TTC549 (cell line): ENCODE measurements around the gene E2F1.

Source experiments
- FAIRE-seq: peaks from 2 replicates; lab custom pipeline; 2012; peaks lifted over from hg19 to GRCh38; lab: Jason Lieb, UNC

E2F1 gene

DNA sequence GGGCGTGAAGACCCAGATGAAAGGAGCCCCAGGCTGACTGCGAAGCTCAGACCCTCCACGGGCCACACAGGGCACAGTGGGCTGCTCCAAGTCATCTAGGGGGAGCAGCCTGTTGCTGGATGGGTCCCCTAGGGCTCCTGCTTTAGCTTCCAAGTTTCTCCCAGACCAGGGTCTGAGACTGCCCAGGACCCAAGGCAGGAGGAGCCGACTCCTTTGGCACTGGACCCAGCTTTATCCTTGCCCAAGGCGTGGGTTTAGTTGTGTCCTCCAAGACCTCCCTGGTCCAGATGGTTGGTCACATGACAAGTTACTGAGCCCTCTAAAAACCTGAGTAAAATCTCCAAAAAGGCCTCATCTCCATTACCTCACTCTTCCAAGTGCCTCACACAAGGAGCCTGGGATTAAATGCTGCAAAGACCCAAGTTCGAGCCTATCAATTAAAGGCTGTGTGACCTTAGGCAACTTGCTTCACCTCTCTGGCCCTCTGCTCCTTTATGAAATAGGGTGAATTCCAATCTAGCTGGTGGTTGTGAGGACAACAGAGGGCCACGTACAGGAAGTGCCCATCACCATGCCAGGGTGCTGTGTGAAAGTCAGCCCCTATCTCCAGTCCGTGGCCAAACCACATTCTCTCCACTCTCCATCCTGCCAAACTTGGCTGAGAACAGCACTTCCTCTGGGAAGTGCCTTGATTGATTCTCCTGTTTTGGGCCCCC, 14.5 kb downstream of the E2F1 start:
- no peak for FAIRE-seq

DNA sequence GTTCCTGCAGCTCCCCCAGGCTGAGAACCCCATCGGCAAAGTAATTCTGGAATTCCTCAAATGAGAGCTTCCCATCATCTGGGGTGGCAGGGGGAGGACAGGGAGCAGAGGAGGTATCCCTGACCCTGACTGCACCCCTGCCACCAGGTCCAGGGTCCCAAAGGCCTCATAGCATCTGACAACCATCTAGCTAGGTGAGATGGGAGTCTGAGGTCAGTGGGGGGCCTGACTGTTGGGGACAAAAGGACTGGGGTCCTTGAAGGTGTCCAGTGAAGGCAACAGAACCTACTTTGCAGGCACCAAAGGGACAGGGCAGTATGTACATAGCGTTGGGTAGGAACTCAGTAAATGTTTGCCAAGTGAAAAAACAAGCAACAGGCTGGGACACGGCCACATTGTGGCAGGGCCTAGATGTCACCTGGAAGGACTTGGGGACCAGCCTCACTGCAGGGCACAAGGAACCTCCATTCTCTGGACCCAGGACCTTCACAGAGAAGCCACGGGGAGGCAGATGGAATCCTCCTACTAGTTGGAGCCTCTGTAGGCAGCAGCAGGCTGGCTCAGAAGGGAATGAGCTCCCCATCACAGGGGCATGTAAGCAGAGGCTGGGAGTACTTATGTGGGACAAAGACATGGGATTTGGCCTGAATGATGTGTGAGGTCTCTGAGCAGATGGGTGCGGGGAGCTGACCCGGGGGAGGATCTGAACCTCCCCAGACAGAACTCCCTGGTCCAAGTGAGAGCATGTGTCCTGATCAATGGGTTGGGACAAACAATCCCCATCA, 15.3 kb downstream of the E2F1 start:
- FAIRE-seq = no peak

DNA sequence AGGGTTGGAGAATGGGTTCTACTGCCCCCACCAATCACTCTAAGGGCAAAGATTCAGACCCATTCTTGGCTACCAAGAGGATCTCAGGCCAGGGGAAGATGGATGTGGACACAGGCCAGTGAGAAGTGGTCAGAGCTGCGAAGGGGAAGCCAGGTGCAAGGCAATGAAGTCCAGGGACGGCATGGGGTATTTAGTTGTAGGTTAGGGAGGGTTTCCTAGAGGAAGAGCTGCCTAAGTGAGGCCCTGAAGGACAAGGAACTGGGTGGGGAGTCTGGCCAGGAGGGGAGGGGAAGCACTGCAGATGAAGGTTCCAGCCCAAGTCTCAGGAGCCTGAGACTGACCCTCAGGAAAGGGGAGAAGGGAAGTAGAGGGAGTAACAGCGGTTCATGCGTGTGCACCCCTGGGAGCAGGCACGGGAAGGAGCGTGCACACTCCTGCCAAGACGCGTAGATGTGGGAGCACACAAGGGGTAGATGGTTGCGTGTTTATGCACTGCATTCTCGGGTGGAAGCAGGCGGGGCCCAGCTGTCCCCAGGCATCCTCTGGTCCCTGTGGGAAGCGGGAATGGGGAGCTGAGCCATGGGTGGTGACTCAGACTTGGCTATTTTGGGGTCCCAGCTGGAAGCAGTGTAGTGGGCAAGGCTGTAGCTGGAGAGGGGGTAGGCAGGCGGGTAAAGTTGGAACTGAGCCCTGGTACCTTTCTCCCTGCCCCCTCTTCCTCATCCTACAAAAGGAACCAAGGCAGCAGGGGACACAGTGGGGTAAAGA, 16.1 kb downstream of the E2F1 start:
- FAIRE-seq = no peak

DNA sequence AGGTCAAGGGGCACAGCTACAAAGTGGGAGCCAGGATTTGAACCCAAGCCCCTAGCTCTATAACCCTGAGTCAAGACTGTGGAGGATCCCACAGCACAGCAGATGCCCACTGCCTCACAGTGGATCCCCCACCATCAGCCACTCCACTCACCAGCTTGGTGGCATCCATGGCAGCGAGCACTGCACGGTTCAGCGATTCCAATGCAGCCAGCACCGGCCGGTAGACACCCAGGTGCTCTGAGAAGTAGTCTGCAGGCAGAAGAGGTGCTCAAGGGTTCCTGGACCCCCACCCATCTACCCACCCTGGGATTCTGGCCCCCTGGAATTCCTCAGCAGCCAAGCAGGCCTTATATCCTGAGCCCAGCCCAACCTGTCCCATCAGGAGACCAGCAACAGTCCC, 17.0 kb downstream of the E2F1 start:
- no peak for FAIRE-seq

DNA sequence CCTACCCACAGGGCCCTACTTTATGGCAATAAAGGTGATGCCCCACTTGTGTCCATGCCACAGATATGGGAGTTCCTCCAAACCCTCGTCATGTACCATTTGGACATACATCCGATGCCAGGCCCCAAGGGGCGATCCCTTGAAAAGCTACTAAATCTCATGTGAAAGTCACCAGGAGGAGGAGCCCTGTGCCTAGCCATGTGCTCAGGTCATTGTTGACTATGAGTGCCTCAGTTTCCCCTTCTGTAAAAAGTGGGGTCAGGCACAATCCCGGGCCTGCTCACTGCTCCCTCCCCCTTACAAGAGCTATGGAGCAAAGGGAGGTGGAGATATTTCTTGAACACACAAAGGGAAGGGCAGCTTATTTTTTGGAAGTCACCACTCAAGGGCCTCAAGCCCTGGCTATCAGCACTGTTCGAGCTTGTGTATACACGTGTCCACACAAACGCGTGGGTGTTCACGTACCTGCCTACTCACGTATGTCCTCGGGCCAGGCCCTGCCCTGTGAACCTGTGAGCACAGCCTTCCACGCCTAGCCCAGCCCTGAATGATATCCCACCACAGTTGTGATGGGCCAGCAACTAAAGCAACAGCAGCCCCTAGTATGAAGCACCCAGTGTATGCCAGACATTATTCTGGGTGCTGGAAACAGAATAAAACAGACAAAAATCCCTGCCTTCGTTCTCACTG, 17.6 kb downstream of the E2F1 start:
- FAIRE-seq = no peak

DNA sequence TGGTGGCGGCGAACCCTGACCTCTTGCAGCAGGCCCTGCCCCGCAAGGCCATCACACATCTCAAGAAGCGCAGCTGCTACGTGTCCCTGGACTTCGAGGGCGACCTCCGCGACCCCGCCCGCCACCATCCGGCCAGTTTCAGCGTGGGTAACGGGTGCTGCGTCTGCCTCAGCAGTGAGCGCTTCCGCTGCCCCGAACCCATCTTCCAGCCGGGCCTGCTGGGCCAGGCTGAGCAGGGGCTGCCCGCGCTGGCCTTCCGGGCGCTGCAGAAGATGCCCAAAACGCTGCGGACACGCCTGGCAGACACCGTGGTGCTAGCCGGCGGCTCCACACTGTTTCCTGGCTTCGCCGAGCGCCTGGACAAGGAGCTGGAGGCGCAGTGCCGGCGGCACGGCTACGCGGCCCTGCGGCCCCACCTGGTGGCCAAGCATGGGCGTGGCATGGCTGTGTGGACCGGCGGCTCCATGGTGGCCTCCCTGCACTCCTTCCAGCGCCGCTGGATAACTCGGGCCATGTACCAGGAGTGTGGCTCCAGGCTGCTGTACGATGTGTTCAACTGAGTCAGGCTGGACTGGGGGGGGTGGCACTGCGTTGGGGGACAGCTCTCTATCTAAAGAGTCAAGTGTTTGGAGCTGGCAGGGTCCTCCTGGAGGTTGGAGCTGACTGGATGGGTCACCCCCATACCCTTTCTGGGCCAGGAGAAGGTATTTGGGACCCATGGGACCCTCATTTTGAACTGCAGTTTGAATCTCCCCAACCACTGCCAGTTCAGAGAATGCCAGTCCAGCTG, 18.3 kb downstream of the E2F1 start:
- no peak for FAIRE-seq

DNA sequence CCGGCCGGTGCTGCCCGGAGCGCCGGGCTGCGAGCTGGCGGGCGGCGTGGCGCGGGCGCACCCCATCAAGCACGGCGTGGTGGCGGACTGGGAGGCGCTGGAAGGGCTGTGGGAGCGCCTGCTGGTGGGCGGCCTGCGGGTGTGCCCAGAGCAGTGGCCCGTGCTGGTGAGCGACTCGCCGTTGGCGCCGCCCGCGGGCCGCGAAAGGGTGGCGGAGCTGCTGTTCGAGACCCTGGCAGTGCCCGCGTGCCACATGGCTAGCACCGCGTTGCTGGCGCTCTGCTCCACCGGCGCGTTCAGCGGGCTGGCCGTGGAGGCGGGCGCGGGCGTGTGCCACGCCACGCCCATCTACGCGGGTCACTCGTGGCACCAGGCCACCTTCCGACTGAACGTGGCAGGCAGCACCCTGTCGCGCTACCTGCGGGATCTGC, 18.9 kb downstream of the E2F1 start:
- no peak for FAIRE-seq

DNA sequence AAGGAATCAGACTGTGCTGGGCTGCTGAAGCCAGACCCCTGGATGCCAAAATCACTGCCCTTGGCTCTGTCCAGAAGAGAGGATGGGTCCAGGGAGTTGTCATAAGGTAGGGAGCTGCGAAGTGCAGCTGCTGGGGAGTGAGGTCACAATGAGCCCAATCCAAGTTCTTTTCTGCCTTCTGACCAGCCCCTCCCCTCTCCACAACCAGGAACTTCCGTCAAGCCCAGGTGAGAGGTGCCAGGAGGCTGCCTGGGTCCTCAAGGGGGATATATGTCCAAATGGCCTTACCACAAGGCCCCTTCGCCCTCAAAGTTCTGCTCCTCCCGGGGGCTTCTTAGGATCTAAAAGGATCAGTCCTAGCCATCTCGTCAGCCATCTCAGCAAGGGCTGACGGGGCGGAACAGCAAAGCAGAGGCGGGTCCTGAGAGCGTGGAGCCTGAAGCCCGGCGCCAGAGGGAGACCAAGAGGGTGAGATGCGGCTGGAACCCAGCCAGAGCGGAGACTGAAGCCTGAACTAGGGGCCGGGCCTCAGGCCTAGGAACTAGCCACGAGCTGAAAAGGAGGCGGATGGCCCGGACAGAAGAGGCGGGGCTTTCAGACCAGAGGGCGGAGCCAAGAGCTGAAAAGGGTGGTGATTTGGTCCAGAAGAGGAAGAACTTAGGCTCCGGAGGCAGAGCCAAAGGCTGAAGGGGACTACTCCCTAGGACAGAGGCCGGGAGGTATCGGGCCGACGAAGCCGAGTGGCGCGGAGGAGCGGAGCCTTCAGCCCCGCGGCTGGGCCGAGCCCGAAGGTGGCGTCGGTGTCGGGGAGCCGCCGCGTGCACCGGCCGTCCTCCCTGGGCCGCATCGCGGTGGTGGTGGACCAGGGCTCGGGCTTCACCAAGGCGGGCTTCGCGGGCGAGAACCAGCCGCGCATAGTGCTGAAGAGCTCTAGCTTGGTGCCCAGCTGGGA, 19.6 kb downstream of the E2F1 start, which contains the start of gene ACTL10:
ACTL10 (plus strand) TSS at position 651 of the 952 bp plus-strand sequence. CDS start 555 bp downstream, outside the sequence.
- no peak for FAIRE-seq

DNA sequence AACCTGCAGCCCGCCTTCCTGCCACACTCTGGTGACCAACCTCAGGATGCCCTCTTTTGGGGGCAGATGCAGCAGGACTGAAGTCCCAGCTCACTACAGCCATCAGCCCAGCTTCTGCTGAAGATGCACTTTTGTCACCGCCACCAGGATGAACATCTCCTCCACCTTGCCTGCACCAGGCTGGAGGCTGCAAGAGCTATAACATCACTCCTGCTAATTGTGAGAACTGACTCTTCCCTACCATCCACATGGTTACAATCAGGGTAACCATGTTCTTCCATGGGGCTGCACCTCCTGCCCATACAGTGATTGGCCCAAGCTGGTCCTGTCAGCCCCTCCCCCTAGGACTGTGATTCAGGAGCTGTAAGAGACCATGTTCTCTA, 21.4 kb downstream of the E2F1 start:
- no peak for FAIRE-seq

DNA sequence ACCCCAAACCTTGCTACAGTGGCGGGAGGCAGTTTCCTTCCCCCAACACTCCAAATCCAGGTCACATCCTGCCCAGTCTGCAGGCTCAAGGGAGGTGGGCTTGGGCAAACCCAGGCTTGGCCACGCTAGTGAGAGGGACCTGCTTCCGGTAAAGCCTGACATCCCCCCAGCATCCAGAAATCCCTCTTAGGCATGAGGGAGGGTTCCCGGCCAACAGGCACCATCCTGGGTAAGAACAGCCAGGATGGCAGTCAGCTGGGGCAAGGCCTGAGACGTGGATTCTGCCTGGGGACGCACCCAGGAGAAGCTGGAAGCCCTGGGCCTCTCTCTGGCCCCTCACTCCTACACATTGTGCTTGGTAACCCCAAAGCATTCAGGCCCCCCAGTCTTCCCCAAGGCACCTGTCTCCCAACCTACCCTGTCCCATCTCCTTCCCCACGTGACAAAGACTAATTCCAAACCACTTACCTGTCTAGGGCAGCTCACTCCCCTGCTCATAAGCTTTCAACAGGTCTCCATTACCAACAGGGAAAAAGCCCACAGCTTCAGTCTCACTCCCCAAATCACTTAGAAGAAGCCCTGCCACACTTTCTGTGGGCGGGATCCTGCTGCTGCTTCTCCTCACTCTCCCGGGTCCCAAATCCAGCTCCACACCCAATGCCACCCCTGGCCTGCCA, 22.0 kb downstream of the E2F1 start:
- FAIRE-seq = no peak

DNA sequence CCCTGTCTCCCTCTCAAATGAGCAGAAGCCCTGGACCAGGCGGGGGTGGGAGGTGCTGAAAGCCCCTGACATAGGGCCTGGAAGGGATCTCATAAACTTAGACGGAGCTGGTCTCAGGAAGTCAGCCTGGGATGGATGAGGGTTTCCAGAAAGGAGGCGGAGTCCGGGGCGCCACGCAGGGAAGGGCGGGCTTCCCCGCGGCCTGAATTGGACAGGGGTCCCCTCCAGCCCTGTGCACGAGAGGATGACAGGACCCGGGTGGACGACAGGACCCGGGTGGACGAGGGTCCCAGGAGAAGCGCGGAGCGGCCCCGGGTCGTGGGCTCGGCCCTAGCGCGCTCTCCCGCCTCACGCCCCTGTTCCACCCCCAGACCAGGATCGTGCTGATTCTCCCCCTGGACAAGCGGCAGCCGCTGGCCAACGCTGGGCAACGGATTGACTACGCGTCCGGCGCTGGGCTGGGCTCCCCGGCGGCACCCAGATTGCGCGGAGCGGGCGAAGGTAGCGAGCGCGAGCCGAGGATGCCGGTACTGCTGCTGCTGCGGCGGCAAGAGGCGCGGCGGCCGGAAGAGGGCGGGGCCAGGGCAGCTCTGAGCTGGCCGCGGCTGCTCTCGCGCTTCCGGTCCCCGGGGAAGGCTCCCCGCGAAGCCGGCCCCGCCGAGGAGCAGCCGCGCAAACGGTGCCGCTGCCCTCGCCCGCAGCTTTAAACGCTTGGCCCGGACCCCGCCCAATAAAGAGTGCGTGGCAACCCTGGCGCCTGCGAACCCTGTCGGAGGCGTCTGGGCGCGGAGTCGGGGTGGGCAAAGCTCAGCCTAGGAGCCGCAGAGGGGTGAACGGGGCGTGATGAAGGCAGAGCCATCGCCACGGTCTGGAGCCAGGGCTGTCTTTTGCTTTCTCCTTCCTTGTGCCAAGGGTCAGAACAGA, 22.8 kb downstream of the E2F1 start:
- FAIRE-seq = no peak

DNA sequence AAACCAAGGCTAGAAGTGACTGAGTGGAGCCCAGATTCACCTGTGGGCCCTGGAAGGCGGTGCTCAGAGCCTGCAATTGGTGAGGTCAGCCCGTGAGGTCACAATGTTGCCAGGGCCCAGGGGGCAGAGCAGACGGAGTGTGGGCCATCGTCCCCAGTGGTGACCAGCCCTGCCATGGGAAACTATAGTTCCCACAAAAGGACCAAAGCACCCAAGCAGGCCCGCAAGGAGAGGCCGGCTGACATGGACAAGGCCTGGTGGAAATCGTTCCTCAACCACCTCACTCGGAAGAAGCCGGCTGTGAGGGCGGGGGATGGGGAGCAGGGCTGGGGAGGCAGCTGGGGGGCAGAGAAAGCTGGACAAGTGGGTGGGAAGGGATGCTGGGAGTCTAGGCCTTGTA, 24.0 kb downstream of the E2F1 start, which contains the start of gene C20orf144:
C20orf144 (plus strand) TSS at position 156 of the 400 bp plus-strand sequence; CDS start at position 175, 19 bp downstream.
- FAIRE-seq = no peak

DNA sequence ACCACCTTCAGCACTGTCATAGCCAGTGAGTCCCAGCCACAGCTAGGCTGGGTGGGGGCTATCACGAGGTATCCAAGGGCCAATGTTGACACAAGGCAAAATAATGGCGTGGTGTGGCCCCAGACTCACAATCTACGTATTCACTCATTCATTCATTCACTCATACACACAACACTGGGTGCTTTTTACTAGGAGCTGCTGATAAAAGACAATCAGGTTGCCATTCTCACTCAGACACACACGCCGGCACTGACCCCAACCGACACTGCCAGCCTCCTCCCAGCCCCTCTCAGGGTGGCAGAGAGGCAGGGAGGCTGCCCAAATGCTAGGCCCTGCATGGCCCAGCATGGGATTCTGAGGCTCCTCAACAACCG, 25.5 kb downstream of the E2F1 start:
- FAIRE-seq = no peak

DNA sequence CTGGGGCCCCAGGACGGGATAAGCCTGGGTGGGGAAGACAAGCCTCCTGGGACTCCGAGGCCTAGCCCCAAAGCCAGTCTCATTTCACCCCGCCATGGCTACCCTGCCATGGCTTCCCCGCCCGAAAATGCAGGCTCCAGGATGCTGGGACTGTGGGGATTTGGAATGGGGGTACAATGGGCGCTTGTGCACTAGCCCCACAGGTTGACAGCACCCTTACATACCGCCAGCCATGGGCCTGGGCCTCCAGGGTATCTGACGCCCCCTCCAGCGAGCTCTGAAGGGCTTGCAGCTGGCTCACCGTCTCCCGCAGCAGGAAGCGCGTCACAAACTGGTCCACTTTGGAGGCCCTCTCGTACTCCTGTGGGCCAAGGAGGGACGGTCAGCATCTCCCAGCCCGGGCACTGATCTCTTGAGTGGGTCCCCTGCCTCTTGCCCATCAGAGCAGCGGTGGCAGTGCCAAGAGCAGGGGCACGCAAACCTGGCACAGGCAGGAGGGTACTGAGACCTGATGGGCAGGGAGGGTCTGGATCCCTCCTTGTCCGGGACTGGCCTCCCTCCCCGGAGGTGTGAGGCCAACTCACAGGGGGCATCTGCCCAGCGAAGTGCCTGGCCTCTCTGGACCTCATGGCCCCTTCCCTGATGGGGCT, 26.0 kb downstream of the E2F1 start:
- no peak for FAIRE-seq

DNA sequence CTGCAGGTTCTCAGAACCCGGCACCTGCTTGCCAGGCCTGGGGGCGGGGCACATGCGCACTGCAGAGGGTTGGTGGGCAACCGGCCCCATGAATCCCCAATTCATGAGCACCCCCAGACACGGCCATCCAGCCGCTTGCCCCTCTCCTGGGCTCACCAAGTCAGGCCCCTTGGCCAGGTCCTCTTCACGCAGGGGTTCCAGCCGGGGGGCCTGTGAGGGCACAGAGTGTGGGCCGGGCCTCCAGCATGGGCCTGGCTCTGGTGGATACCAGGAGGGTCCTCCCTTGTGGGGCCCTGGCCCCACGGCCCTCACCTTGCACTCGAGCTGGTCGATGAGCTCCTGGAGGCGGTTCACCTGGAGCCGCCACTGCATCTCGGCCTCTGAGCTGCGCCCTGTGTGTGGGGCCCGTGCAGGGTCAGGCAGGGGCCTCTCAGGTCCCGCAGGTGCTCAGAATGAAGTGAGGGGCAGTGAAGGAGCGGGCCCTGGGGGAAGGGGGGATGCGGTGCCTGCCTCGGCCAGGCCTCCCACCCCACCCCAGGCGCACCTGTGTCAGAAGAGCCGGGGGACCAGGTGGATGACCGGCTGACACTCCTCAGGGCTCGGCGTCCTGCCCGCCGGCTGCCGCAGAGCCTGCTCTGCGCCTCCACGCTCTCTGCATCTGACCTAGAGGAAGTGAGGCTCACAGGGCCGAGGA, 26.7 kb downstream of the E2F1 start:
- no peak for FAIRE-seq

DNA sequence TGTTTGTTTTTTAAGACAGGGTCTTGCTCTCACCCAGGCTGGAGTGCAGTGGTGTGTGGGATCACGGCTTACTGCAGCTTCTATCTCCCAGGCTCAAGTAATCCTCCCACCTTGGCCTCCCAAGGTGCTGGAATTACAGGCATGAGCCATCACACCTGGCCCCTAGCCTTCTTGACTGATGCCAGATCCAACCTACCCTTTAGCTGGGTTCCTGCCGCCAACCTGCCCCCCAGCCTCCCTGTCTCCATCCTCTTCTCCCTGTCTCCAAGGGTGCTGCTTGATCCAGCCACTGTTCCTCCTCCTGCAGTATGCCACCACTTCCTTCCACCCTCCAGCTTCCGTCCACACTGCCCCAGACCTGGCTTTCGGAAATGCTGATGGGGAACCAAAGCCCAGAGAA, 27.3 kb downstream of the E2F1 start:
- no peak for FAIRE-seq

DNA sequence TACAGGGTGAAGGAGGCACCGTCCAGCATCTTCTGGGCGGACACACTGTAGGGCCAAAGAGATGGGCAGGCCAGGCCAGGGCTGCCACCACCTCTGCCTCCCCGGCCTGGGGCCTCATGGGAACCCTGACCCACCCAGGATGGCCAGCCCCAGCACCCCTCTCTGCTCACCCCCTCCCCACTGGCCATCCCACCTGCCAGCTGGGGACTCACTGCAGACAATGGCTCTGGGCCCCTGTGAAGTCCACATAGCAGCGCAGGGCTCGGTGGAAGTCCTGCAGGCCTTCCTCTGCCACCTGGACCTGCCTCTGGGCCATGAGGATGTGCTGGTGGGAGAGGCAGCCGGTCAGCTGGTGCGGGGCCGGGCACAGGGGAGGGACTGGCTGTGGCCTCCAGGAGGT, 27.7 kb downstream of the E2F1 start:
- FAIRE-seq = no peak
